ENCODE measurements around the gene VTCN1. TPM values are rescaled to one million over a fixed set of nuclear protein-coding genes. Genes with fewer than 3 reads are reported as not detected.

VTCN1 gene
- total RNA-seq, 1 donor from 2014 or later: not detected

DNA sequence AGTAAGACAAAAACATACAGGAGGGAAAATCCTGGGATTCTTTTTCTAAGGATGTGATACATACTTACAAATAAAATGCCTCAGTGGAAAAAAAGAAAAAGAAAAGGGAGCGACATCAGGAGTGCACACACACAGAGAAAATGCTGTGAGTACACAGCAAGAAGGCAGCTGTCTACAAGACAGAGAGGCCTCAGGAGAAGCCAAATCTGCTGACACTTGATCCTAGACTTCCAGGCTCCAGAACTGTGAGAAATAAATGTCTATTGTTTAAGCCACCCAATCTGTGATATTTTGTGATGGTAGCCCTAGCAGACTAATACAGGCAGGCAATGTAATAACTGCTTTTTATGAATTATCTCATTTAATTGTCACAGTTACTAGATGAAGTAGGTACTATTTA lies 72.2 kb downstream of the VTCN1 start:
- no peaks in the 10 kb centered on the region for H3K36me3 ChIP-seq
- H3K4me3 ChIP-seq: no peak overlapping the region
- TF ChIP-seq, protein P1, sequence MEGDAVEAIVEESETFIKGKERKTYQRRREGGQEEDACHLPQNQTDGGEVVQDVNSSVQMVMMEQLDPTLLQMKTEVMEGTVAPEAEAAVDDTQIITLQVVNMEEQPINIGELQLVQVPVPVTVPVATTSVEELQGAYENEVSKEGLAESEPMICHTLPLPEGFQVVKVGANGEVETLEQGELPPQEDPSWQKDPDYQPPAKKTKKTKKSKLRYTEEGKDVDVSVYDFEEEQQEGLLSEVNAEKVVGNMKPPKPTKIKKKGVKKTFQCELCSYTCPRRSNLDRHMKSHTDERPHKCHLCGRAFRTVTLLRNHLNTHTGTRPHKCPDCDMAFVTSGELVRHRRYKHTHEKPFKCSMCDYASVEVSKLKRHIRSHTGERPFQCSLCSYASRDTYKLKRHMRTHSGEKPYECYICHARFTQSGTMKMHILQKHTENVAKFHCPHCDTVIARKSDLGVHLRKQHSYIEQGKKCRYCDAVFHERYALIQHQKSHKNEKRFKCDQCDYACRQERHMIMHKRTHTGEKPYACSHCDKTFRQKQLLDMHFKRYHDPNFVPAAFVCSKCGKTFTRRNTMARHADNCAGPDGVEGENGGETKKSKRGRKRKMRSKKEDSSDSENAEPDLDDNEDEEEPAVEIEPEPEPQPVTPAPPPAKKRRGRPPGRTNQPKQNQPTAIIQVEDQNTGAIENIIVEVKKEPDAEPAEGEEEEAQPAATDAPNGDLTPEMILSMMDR (IDR thresholded peaks at IDR 0.05; ENCODE audit: borderline replicate concordance): no peak
- no peak for DNase-seq
- H3K9me3 ChIP-seq (replicated peaks): no peaks in the 10 kb centered on the region
- intact Hi-C loops (cut with micrococcal nuclease): no loop called here
- no peaks in the 10 kb centered on the region for H3K27me3 ChIP-seq (ENCODE audit: low read depth)
- no peak overlapping the region for H3K27ac ChIP-seq (replicated peaks)
- H3K4me1 ChIP-seq: no peaks in the 10 kb centered on the region

- H3K9me3 ChIP-seq (replicated peaks): no peaks in the 10 kb centered on the region
- TF ChIP-seq, protein P1 (IDR thresholded peaks at IDR 0.05; ENCODE audit: borderline replicate concordance): no peak
- H3K27me3 ChIP-seq (ENCODE audit: low read depth): no peaks in the 10 kb centered on the region
- DNase-seq: no peak
- H3K27ac ChIP-seq (replicated peaks): no peak overlapping the region
- H3K36me3 ChIP-seq: no peaks in the 10 kb centered on the region
- no peak overlapping the region for H3K4me3 ChIP-seq
- no peaks in the 10 kb centered on the region for H3K4me1 ChIP-seq
- intact Hi-C loops (cut with micrococcal nuclease): no loop called here
Measured at GRCh38 chr1:117138106-117138505, 72.6 kb downstream of the VTCN1 start.

DNA sequence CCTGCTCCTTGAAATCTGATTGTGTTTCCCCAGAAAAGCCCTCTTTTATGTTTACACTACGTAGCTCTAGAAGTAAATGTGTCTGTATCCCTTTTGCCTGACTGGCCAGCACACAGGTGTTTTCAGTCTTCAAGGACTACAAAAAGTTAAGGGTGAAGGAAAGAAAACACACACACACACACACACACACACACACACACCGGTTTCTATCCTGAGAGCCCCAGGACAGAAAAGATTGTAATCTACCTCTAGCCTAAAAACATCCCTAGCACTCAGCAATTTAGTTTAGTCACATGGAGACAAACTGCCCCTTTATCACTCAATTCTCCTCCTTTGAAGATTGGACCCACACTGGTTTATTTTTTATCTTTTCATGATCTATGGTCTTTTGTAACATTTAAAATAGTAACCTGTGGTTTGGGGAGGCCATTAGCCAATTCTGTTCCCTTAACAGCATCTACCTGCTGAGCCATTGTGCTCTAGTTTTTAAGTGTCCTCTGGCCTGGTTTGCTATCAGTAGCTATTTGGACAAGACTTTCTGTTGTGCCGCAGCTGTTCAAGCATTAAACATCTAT lies 73.4 kb downstream of the VTCN1 start:
- no peak overlapping the region for H3K27ac ChIP-seq (replicated peaks)
- DNase-seq: no peak
- H3K4me1 ChIP-seq: no peaks in the 10 kb centered on the region
- H3K27me3 ChIP-seq (ENCODE audit: low read depth): no peaks in the 10 kb centered on the region
- H3K36me3 ChIP-seq: no peaks in the 10 kb centered on the region
- no peaks in the 10 kb centered on the region for H3K9me3 ChIP-seq (replicated peaks)
- TF ChIP-seq, protein P1 (IDR thresholded peaks at IDR 0.05; ENCODE audit: borderline replicate concordance): no peak
- intact Hi-C loops (cut with micrococcal nuclease): no loop called here
- H3K4me3 ChIP-seq: no peak overlapping the region

DNA sequence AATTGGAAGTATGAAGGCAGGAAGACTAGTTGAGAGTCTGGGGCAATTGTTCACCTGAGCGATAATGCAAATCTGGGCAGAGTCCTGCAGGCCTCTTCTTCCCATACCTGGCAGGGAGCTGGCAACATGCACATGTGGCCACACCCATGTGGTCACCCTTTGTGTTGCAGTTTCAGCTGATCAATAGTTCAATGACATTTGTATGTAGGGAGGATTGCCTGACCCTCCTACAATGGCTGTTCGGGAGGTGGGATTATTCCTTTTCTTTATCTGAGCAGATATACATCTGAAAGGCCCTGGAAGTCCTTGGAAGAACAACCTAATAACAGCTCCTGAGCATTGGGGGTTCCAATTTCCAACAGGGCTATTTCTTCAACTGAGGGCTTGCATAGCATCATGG lies 74.0 kb downstream of the VTCN1 start:
- TF ChIP-seq, protein P1 (IDR thresholded peaks at IDR 0.05; ENCODE audit: borderline replicate concordance): no peak
- Histone ChIP-seq H3K27ac (replicated peaks) (no peak overlapping the region), H3K36me3 (no peaks in the 10 kb centered on the region), H3K9me3 (replicated peaks) (no peaks in the 10 kb centered on the region), H3K4me1 (no peaks in the 10 kb centered on the region), H3K4me3 (no peak overlapping the region), H3K27me3 (ENCODE audit: low read depth) (no peaks in the 10 kb centered on the region)
- no peak for DNase-seq
- intact Hi-C loops (cut with micrococcal nuclease): no loop called here

GRCh38 chr1:117135329-117135728 lies 75.4 kb downstream of the VTCN1 start:
- Histone ChIP-seq H3K36me3 (no peaks in the 10 kb centered on the region), H3K27ac (replicated peaks) (no peak overlapping the region), H3K9me3 (replicated peaks) (no peaks in the 10 kb centered on the region), H3K4me1 (no peaks in the 10 kb centered on the region), H3K4me3 (no peak overlapping the region), H3K27me3 (ENCODE audit: low read depth) (no peaks in the 10 kb centered on the region)
- DNase-seq: no peak
- intact Hi-C loops (cut with micrococcal nuclease): no loop called here
- TF ChIP-seq, protein P1 (IDR thresholded peaks at IDR 0.05; ENCODE audit: borderline replicate concordance): no peak

All from left ventricle myocardium inferior (tissue), 1 donor.